ENCODE data around the gene LTBR. TPM values are rescaled to one million over a fixed set of nuclear protein-coding genes. Genes with fewer than 3 reads are reported as not detected.

LTBR gene
- total RNA-seq, 1 experiment from 2014 or later, result 3.1 TPM

- ChIA-PET CTCF (no interaction called here), POLR2A (no interaction called here)
- no peak for DNase-seq (ENCODE audit: low read depth, low spot score)
- intact Hi-C loops (cut with micrococcal nuclease; ENCODE audit: unreplicated experiment), result no loop called here
- BruUV-seq (replicated peaks), result no TSS peak
- Histone ChIP-seq H3K4me3 (ENCODE audit: low read depth in 2 of 2, low read length in 2 of 2) (no peak overlapping the region), H3K36me3 (ENCODE audit: control insufficient read depth, insufficient read depth, low read length) (peaks cover 5% of the 10 kb centered on the region; the same call in 1 of the 2 replicates), H3K9me3 (ENCODE audit: control insufficient read depth, insufficient read depth, low read depth, low read length) (no peaks in the 10 kb centered on the region), H3K27me3 (ENCODE audit: control insufficient read depth, insufficient read depth, low read length) (no peaks in the 10 kb centered on the region), H3K4me1 (ENCODE audit: control insufficient read depth, insufficient read depth, low read length) (no peaks in the 10 kb centered on the region), H3K27ac (ENCODE audit: low read length) (no peak overlapping the region)
- no peak for TF ChIP-seq POLR2AphosphoS5 (IDR thresholded peaks at IDR 0.05; ENCODE audit: low read depth, low read length)
- TF ChIP-seq REST (IDR thresholded peaks at IDR 0.05; ENCODE audit: insufficient read depth in 1 of 2, low read depth in 2 of 2, low read length in 1 of 2), result no peak
- in situ Hi-C loops (cut with HindIII; ENCODE audit: low pct_unique_long_range_greater_than_20kb, low sequenced_read_pairs), result no loop called here
- no peak for ATAC-seq
Measured at GRCh38 chr12:6386491-6386890, 2.5 kb downstream of the LTBR start.

GRCh38 chr12:6387541-6387940 is 3.6 kb downstream of the LTBR start:
- ChIA-PET CTCF (no interaction called here), POLR2A (no interaction called here)
- Histone ChIP-seq H3K4me1 (ENCODE audit: control insufficient read depth, insufficient read depth, low read length) (no peaks in the 10 kb centered on the region), H3K27me3 (ENCODE audit: control insufficient read depth, insufficient read depth, low read length) (no peaks in the 10 kb centered on the region), H3K9me3 (ENCODE audit: control insufficient read depth, insufficient read depth, low read depth, low read length) (no peaks in the 10 kb centered on the region), H3K27ac (ENCODE audit: low read length) (no peak overlapping the region), H3K36me3 (ENCODE audit: control insufficient read depth, insufficient read depth, low read length) (peaks cover 5% of the 10 kb centered on the region; the same call in 1 of the 2 replicates), H3K4me3 (ENCODE audit: low read depth in 2 of 2, low read length in 2 of 2) (no peak overlapping the region)
- in situ Hi-C loops (cut with HindIII; ENCODE audit: low pct_unique_long_range_greater_than_20kb, low sequenced_read_pairs), result no loop called here
- DNase-seq (ENCODE audit: low read depth, low spot score), result no peak
- ATAC-seq, result 0 out of 2 replicates have a peak, but pooled peaks have one; percentile 31
- intact Hi-C loops (cut with micrococcal nuclease; ENCODE audit: unreplicated experiment), result no loop called here
- TF ChIP-seq CTCF (IDR thresholded peaks at IDR 0.05) (no peak), REST (IDR thresholded peaks at IDR 0.05; ENCODE audit: insufficient read depth in 1 of 2, low read depth in 2 of 2, low read length in 1 of 2) (no peak), SIN3A (IDR thresholded peaks at IDR 0.05; ENCODE audit: borderline replicate concordance, insufficient read depth, low read depth, low read length) (no peak), POLR2AphosphoS5 (IDR thresholded peaks at IDR 0.05; ENCODE audit: low read depth, low read length) (no peak), TCF7L2 (IDR thresholded peaks at IDR 0.05; ENCODE audit: low read depth, low read length) (no peak)
- no TSS peak for BruUV-seq (replicated peaks)
